CD4-positive, alpha-beta T cell treated with Interleukin-17A for 1 hour (primary cell): ENCODE measurements around the gene OTOP3.

Source experiments
- DNase-seq: peaks from one replicate; pipeline ENCODE4 v3.0.0-alpha.2; 2020

The OTOP3 gene

DNA sequence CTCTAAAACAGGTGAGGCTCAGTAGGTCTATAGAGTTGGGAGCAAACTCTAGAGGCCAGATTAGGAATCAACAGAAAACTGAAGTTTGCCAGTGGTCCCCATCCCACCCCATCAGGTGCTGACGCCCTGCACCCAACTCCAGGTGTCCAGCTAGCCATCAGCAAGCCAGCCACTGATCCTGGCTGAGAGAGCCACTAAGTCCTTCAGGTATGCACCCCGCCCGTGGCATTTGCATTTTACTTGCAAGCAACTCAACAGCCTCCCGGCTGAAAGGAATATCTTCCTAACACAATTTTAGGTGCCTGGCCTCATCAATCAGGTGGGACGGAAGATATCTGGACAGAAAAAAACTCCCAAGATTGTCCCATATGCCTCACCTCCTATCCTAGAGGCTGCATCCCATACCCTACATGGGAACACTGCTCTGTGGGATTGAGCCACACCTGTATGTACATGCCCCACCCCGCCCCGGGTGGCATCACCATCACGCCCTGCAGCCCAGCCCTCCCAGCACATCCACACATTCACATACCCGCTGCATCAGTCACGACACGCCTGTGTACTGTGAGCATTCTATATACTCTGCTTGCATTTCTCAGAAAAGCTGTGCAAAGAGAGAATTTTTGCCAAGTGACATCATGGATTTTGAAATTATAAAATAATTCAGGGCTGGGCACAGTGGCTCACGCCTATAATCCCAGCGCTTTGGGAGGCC is 8.3 kb downstream of the OTOP3 start:
- DNase-seq: no peak

DNA sequence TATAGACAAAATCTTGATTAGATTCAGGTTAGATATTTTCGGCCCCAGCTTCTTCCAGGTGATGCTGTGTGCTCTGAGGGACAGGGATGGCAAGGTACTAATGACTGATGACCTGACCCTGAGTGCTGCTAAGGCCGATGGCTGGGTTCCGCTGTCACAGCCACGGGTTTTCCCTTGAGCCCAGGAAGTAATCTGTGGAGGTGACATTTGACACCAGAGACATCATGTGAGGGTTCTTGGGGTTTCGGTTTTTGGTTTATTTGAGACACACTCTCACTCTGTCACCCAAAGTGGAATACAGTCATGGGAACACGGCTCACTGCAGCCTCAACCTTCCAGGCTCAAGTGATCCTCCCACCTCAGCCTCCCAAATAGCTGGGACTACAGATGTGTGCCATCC is 9.8 kb downstream of the OTOP3 start:
- DNase-seq: no peak

DNA sequence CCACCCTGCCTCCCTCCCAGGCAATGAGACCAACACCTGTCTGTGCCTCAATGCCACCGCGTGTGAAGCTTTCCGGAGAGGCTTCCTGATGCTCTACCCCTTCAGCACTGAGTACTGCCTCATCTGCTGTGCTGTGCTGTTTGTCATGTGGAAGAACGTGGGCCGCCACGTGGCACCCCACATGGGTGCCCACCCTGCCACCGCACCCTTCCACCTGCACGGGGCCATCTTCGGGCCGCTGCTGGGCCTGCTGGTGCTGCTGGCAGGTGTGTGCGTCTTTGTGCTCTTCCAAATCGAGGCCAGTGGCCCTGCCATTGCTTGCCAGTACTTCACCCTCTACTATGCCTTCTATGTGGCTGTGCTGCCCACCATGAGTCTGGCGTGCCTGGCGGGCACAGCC is 10.9 kb downstream of the OTOP3 start:
- DNase-seq: no peak

- DNase-seq: no peak
These were observed 11.5 kb downstream of the OTOP3 start for GRCh38 chr17:74947041-74947754.

- no peak for DNase-seq
These were observed 13.9 kb downstream of the OTOP3 start for GRCh38 chr17:74949455-74950115.

DNA sequence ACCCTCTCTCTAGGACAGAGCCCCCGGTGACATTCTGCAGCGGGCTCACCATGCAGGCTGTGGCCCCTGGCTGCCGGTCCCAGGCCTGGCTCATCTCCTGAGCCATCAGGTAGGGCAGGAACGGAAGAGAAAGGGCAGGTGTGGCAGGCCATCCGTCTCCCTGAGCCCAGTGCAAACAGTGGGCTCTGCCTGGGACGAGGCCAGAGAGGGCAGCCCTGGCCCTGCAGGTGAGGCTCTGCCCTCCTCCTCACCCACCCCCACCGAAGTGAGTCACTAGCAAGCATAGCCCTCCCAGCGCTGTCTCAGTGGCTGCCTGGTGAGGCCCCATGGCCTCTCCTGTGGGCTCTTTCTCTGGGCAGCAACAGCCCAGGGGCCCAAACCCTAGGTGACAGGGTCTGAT is 14.5 kb downstream of the OTOP3 start:
- DNase-seq: no peak

DNA sequence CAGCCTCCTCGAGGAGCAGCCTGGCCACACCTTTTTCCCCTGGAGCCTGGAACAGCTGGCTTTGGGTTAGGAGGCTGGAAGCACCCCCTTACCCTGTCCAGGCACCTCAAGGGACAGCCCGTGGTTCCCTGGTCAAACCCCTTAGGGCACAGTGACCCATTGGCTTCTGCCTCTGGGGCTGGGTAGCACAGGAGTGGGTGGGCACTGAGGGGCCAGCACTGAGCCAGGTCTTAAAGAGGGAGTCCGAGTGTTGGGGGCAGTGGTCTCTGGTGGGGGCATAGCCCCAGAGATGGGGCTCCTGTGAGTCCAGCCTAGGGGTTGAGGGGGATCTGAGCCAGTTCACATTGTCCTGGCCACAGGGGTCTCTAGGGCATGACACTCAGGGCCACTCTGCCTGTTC is 15.4 kb downstream of the OTOP3 start:
- DNase-seq: no peak

DNA sequence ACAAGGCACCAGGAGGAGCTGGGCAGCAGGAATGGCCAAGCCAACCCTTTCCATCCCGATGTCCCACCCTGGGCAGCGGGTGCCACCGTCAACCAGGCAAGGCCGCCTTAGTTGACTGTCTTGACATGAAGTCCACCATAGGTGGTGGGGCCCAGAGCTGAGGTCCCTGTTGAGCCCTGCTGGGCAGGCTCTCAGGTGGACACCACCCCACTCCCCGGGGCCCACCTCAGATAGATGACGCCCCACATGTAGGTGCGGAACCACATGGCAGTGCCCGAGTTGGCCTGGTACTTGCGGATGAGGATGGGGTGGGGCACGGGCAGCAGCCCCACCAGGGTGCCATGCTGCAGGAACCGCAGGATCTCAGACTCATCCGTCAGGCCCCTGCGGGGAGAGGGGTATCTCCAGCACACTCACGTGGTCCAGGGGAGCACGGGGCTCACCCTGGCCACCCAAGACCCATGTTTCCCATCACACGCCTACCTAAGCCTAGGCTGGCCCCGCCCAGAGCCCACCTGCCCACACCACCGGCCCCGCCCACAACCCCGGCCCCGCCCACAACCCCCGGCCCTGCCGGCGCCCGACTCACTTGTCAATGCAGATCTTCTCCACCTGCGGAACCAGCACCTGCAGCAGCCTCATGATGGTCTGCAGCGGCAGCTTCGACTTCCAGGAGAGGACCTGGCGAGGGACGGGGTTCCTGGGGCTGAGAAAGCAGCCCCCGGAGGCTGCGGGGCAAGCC is 16.2 kb downstream of the OTOP3 start:
- no peak for DNase-seq

DNA sequence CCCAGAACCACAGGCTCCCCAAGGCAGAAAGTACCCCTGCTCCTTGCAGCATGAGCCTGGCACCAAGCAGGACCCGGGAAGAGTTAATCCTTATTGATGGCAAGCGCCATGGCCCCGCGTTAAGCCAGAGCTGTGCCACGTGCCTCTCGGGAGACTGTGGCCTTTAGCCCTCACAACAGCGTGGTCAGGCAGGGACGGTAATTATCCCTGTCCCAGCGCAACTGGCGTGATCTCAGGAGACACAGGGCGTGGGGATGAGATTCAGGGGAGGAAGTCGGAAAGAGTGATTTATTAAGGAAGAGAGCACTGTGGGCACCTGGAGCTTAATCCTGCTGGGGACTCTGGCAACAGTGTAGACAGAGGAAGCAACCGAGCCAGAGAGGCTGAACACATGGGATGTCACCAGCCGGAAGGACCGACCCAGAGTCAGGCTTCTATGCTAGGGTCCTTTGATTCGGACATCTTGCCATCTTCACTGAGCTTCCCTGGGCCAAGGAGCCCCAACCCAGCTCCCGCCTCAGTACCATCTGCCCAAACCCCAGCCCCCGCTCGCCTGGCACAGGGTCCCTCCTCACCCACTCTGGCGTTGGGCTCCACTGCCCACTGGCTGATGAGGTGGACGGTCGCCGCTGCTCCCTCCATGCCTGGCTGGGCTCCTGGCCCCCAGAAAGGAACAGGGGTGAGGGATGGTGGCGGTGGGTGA is 16.9 kb downstream of the OTOP3 start:
- no peak for DNase-seq

- DNase-seq: no peak
These were observed 17.5 kb downstream of the OTOP3 start for GRCh38 chr17:74953134-74953687.

DNA sequence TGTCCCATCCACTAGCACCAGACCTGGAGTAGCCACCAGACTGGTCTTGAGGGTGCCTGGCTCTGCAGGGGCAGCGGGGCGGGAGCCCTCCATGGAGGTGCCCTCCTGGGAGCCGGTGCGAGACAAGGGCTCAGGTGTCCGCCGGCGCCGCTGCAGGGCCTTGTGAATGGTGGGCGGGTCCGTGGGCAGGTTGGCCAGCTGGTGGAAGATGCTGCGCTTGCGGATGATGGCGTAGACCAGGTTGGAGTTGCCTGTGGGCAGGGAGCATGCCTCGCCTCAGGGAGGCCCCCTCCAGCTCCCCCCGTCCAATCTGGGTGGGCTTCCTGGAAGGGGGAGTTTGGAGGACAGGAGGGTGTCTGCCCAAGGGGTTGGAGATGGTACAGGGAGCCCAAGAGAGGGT is 18.4 kb downstream of the OTOP3 start:
- no peak for DNase-seq

- no peak for DNase-seq
These were observed 19.1 kb downstream of the OTOP3 start for GRCh38 chr17:74954665-74955421.

- DNase-seq: no peak
These were observed 20.4 kb downstream of the OTOP3 start for GRCh38 chr17:74956093-74956492.

- peak; percentile 78 for DNase-seq
These were observed 22.4 kb downstream of the OTOP3 start for GRCh38 chr17:74957935-74958740.

- DNase-seq: no peak
These were observed 24.3 kb downstream of the OTOP3 start for GRCh38 chr17:74959826-74960515.

- DNase-seq: peak; percentile 57
These were observed 25.1 kb downstream of the OTOP3 start for GRCh38 chr17:74960570-74961342.

DNA sequence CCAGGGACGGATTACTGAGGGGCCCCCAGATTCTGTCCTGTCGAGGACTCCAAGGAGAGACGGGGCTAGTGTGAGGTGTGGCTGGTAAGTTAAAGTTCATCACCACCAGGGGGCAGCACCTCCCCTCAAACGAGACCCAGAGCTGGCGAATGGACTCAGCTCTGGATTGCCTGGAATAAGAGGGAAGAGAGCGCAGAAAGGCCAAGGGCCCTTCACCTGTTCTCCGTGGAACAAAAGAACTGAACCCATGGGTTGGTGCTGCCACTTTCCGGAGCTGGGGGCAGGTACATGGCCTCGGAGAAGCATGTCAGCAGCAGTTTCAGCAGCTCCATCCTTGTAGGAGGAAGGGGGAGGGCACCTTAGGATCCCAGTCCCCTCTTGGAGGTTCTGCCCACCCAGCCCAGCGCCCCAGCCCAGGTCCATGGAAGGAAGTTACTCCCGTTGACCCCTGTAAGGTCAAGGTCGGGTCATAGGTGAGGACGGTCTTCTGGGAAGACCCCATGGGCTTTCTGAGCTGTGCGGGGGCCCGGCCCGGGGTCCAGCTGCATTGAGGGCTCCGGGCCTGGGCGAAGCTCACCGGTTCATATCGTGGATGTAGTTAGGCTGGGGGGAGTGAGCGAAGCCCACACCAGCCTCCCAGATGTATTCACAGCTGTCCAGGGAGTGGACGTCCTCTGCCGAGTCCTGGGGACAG is 26.1 kb downstream of the OTOP3 start:
- peak; percentile 85 for DNase-seq

- DNase-seq: no peak
These were observed 27.1 kb downstream of the OTOP3 start for GRCh38 chr17:74962622-74963394.
